Activated CD4-positive, alpha-beta T cell treated with anti-CD3 and anti-CD28 coated beads, Interleukin-2, Interleukin-4, amounts not matched to agents 100 ng/mL and 50 ng/mL, durations not matched to agents 16 hours and 8 hours (primary cell): Measurements from ENCODE around the gene STK39.
A peak's percentile ranks its signal among the peaks of the same experiment; 100 is the strongest.

ENCODE experiments used
- DNase-seq: peaks from one replicate; pipeline ENCODE4 v3.0.0-alpha.2; 2020; ENCODE audit warnings: low spot score

The STK39 gene

DNA sequence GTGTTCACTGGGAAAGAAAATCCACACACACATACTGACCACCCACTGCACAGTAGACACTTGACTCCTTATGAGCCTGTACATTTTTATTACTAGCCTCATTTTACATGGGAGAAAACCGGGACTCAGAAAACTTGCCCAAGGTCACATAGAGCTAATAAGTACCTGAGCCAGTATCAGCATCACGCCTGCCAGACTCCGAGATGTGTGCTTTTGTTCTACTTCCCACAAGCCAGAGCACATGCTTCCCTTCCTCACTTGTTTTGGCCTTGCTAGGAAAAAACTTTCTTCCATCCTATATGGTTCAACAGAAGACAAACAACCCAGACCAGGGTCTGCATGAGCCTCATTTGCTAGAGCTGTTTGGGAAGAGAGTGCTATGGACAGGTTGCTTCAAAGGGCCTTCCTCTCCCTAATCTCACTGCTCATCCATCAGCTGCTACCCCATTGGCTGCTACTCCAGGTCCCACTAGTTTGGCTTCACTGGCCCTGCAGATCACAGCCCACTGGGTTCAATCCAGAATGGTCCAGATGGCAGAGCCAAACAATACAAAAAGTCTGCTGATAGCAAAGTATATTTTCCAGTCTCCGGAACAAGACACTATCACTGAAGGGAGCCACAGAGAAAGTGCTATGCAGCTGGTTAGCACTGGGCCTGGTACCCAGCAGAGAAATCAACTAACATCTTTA, 63.9 kb downstream of the STK39 start:
- no peak for DNase-seq

DNA sequence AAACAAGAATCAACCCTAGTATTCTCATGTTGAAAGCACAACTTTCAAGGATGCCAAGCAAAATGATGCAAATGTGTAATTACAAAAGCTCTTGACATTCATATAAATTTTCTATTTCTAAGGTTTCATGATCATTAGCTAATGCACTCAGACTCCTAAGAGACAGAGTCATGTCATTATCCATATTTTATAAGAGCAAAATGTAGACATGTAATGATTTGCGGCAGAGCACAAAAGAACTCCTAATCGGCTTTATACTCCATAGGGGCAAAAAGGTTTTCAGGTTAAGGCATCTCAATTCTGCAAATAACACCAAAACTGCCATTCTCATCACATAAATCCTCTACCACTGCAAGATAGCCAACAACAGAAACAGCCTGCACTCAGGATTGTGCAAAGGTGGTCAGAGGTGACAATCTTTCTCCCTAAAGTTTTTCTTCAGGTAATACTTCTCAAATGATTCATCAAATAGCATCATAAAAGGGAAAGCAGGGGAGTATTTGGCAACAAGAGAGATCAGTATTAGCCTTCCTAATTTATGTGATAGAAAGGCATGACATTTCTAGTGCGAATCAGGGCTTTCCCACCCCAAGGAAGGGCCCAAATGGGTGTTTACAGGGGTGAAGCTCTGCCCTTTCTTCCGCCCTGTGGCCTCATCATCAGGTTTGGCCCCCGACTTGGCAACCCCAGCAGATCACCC, 64.7 kb downstream of the STK39 start:
- no peak for DNase-seq

DNA sequence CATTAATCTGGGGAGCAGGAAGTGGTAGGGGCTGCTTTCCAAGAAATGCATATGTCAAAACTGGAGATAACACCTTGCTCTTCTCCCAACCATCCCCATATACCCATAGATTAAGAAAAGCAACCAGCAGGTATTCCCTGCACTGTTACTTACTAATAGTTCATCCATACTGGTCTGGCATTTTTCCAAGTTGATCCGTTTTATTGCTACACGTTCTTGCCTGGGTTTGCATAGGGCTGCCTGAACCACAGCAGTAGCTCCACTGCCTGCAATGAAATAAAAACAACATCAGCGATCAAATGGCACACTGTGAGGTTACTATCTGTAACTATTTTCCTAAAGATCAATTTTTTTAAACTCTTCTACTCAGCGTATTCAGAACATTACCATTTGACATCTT, 65.6 kb downstream of the STK39 start:
- no peak for DNase-seq

DNA sequence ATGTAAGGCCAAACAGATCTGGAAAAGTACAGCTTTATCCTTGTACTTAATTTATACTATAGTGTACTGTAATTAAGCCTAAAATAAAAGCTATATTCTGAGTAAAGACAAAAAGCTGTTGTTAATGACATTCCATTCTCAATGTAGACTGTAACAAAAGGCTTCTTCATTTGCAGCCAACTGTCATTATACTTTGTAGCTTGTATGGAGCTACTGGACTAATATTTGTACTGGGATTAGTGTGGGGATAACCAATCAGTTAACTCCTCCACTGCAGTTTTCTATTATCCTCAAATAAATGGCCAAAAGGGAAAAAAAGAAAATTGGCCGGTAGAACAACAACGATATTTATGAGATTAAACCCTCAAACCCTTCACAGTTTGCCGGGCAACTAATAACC, 66.5 kb downstream of the STK39 start:
- DNase-seq = no peak

DNA sequence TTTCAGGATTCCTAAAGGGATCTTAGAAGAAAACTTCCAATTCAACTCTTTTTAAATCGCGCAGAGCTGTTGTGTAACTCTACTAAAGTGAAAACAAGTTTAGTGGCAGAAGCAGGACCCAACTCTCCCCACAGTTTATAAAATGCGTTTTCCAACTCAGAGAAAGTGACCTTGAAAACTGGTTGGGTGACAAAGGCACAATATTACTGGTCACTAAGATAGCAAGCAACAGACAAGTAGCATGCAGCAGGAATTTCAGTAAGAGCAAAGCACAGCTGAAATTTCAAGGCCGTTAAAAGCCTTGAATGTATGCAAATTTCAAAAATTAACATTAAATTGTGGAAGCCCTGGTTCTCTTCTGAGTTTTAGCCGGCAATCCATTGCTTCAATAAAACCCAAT, 66.9 kb downstream of the STK39 start:
- no peak for DNase-seq

DNA sequence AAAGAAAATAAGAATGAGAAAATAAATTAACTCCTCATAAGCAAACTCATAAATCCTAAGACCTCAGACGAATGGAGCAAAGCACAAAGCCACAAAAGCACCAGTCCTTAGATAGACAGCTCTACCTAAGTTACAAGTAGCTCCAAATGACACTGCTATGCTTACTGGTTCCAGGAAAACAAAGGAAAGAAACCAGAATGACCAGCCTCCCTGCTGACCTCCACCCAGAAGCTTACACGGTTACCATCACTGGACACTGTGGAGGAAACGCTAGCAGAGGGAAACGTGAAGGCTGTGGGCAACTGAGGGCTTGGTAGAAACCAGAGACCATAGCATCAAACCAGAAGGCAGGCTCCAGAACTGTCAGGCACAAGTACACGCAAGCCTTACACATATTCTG, 67.8 kb downstream of the STK39 start:
- DNase-seq = no peak

DNA sequence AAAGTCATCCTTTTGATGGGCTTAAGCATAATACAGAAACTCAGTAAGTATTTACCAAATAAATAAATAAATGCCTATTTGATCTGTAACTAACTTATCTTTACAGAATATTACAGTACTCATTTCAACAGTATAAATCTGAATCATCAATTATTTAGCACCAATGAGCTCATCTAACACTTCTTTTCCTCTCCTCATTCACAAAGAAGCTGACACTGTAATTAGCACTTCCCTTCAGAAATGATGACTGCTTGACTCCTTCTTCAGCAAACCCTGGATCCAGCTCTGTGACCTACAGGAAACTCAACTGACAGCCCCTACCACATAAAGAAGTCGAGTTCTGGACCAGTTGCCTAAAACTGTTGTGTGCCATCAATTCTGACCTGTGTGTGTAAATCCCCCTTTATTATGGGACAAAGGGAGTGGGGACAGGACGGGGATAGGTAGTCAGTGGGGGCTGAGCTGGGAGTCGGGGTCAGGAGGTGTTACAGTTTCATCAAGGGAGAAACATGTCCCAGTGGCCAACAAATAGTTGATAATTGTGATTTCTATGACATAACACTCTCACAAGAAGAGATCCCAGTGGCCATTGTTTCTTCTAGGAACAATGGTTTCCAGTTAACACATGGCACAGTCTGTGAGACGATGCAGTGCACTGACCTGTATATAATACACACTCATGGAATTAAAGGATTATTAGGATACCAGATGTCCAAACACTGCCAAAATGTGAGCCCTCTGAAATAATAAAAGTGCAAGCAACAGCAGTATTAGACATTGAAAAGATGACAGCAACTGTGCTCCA, 68.7 kb downstream of the STK39 start:
- no peak for DNase-seq

DNA sequence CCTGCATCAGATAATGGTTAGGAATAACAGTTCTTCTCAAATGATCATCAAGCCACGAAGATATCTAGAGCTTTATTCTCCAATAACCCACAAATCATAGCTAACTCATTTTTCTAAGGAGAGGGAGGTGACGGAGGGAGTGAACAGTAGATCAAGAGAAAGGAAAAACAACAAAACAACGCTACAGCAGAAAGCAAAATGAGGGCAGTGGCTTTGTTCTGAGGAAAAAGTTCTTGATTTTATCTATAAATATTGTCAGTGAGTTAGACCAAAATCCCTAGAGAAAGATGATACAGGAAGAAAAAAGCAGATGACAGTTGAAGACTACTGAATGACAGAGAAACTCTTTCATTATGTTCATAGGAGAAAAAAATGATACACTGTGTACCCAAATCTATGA, 71.0 kb downstream of the STK39 start:
- DNase-seq = no peak

DNA sequence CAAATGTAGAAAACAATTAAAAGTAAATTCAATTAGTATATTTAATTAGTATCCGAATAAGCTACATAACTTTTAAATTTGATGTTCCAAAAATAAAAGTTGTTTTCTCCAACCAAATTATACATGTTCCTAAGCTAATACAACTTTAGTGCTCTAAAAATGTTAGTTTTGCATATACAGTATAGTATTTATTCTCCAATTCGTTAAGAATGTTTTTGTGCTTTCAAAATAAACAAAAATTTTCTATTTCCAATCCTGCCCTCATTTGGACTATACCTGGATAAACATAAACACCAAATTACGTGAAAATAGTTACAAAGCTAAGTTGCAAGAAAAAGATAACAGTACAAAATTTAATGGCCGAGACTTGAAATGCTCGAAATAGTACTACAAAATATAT, 71.9 kb downstream of the STK39 start:
- no peak for DNase-seq

DNA sequence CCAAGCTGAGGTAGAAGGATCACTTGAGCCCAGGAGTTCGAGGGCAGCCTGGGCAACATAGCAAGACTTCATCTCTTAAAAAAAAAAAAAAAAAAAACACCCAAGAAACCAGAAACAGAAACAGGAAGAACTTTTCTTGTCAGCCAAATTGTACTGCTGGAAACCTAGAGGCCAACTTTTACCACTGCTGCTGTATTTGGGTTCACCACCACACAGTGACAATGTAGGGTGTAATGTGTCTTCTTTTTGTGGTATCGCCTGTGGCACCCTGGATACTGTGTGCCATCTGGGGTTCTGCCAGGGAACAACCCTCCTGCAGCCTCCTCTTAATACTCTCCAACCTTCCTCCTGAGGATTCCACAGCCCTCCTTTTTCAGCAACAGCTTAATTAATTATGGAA, 72.6 kb downstream of the STK39 start:
- peak; percentile 42 for DNase-seq

DNA sequence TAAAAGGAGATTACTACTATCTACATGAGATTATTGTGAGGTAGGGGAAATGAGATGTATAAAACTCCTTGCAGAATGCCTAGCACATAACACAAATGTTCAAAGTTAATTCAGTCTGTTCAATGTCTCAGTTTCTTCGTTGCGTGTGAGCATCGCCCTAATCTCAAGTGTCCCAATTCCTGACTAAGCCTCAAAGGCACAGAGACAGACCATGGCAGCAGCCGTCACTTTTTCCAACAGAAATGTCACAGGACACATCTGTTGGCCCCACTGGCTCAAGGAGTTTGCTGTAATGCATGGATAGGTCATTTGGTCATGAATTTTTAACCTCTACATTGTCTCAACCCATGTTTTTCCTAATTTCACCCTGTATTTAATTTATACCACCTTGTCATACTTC, 75.3 kb downstream of the STK39 start:
- no peak for DNase-seq

DNA sequence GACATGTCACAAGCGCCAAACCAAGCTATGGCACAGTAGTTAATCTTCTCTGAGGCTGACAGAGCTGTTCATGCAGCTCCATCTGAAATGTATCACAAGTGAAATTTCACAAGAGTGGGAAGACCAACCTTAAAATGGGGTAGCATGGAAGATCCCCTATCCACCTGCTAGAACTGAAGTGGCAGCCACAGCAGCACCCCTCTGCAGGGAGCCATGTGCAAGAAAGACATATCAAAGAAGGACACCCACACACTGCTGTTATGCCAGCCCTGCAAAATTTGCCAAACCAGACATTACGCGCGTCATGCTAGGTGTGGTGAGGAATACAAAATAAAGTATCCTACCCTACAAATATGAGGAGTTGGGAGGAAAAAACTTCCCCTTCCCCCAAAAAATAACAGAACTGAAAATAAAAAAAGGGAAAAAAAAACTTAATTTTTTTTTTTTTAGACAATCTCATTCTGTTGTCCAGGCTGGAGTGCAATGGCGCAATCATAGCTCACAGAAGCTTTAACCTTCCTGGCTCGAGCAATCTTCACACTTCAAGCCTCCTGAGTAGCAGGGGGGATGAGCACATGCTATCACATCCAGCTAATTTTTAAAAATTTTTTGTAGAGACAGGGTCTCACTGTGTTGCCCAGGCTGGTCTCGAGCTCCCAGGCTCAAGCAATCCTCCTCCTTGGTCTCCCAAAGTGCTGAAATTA, 76.2 kb downstream of the STK39 start:
- DNase-seq = no peak

DNA sequence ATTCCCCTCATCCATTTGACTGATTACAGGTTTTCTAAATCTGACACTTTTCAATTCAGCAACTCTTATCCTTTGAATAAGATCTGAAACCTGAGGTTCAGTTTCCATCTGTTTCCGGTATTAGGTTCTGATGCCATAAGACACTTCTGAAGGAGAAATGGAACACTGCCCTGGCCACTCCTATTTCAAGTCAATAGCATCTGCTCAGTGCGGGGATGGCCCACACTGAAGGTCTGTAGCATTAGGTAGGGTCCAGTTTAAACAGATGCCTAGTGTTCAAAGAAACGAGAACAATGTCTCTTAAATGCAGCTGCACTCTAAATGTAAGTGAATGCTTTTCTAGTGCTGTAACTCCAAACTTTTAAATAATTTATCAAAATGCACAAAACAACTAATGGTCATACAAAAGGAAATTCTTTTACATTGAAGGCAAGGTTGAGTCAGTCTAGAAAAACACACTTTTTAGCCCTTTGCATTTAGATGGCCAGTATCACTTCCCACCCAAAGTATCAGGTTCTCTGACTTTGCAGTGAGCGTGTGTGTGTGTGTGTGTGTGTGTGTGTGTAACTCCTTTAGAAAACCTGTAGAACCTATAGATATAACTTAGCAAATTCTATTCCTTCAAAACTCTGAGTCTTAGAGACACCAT, 78.2 kb downstream of the STK39 start:
- no peak for DNase-seq

DNA sequence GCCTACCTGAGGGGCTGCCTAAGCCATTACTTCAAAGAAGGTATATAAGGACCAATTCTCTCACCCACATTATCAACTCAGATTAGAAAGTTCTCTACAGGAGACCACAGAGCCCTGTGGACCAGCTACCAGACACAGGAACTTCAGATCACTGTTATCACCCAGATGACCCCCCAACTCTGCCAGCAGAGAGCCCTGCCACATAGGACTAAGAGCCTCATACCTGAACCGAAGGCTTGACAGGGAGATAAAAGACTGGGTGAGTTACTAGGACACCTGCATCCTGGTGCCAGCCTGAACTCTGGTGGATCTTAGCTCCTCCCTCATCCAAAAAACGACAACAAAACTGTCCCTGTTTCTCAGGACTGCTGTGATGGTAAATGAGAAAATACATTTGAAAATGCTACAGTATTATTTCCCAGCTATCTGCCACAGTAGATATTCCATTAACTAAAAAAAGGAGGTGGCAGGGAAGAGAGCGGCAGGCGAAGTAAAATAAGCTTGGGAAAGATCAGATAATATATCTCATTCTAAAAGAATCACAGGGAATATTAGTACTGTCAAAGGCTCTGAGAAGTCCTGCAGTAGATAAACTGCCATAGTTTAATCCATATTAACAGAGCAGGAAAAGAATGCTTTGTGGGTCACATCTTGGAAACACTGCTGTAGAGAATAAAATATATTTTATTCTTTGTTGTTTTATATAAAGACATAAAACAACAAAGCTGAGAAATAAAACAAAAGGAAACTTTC, 79.7 kb downstream of the STK39 start:
- no peak for DNase-seq

DNA sequence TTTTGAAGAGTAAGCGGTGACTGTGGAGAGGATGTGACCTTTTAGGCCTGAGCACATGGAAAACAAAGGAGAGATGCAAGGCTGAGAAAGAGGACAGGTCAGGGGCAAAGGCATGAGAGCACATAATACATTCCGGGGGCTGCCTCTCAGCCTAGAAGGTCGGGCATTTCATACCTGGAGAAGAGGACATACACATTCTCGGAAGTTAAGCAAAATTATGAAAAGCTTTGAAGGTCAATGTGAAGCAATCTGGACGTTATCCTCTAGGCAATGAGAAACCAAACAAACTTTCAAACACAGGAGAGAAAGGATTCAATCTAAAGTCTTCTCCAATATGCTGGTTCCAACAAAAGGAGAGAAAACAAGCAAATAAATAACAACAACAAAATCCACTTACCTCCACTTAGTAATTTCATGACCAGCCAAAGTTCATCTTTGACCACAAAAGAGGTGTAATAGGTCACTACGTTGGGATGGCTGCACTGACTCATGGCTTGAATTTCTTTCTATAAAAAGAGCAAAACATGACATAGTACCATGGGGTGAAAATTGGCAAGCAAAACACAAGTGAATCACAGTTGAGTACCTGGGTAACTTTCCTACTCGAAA, 80.4 kb downstream of the STK39 start:
- DNase-seq = peak; percentile 38

DNA sequence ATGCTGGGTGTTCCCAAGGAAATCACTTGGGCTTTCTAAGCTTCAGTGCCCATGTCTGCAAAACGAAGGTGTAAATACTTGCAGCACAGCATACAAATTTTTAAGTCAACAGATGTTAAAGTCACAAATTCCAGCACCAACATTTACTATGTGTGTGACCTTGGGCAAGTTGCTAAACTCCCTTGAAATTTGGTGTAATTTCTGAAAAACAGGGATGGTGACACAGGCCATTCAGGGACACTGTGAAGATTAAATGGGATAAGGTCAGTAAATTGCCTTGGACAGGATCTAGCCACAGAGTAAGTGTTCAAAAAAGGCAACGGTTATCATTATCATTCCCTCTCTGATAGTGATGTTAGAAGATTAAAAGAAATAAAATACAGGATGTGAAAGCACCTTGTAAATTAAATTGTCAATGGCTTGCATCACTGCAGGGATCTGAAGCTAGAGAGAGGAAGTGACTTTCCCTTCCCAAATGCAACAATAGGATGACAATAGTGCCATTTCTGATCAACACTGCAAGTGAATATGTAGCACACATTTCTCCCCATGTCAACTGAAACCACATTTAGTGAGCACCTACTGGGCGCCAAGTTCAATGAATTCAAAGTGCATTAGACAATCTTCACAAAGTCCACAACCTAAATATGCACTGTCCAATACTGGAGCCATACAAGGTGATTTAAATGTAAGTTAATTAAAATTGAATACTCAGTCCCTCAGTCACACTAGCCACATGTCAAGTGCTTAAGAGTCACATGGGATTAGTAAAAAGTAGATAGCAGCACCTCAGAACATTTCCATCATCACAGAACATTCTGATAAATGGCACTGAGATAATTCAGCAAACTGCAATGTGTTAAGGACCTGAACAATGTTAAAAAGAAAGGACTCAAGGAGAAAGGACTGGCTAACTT, 81.2 kb downstream of the STK39 start:
- DNase-seq = no peak

DNA sequence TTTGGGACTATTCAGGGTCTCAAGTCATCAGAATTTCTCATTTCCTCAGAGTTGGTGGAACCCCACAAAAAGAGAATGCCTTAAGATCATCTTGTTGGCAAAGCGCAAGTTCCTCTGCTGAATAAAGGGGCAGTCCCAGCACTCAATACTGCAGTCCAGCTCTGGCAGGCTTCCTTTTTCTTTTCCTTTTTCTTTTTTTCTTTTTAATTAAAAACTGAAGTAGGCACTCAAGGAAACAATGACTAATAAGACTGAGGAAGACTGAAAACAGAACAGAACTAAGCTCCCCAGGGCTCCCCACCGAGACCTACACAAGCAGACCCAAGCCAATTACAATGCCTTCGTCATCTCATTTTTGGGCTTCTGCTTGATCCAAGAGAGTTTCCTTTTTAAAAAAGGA, 82.0 kb downstream of the STK39 start:
- DNase-seq = no peak

DNA sequence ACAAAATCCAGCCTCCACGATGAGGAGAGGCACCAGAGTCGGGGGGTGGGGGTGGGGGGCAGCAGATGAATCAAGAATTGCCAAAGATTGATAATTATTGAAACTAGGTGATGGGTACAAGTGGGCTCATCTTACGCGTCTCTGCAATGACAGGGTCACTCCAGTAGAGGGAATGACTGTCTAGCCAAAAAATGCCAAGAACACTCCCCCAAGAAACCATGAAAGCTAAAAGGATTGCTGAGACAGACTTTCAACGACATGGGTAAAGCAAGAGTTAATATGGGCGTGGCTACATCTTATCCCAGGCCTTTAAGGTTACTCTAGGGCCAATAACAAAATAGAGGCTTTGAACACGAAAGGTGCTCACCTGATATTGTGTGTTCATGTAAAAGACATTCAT, 86.5 kb downstream of the STK39 start:
- no peak for DNase-seq

DNA sequence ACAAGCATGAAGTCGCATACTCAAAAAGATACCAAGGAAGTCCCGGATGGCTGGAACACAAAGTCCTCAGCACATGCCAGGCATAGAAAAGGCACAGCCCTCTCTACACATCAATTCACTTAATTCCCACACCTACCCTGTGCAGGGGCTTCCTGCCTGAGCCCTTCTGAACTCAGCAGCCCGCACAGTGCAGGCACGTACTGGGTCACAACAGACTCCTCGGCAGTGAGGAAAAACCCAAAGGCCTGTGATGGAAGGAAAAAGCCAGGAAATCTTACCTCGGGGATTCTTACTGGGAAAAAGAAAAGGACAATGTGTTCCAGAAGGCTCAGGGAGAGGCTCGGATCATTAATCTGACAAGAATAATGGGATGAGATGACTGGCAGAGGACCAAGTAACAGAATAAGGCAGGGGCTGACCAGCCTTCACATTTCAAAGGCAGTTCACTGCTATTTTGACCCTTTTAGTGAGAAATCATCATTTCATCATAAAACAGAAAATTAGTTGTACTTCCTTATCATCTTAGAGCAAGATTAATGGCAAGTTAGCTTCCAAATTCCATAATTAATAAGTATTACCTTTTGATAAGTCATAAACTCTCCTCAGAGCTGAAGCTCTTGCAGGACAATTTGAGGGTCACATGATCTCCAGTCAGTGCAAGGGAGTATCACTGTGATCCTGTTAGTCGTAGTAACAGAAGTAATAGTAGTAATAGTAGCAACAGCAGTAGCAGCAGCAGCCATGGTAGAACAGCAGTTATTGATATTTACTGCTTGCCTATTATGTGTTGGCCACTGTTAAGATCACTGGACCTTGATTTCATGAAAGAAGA, 87.4 kb downstream of the STK39 start:
- no peak for DNase-seq
